Karpas-422 (cell line): Measurements from ENCODE around the gene GNB4. TPM values are rescaled to one million over a fixed set of nuclear protein-coding genes. Genes with fewer than 3 reads are reported as not detected.

Experiments
- DNase-seq: peaks from one replicate; pipeline ENCODE4 v3.0.0-alpha.2; 2015
- H2AFZ ChIP-seq: fragments of 200-600 bp; sonication (generic); 2 replicates; pipeline ENCODE4 v1.6.1; 2014; ENCODE audit warnings: antibody characterized with exemption, low read length, mixed read lengths
- H3K27ac ChIP-seq: fragments of 200-600 bp; sonication (generic); 2 replicates; pipeline ENCODE4 v1.5.1; 2014; ENCODE audit warnings: mild to moderate bottlenecking, low read length, moderate library complexity
- H3K27me3 ChIP-seq: fragments of 200-600 bp; sonication (generic); 2 replicates; pipeline ENCODE4 v1.6.1; 2014; ENCODE audit warnings: low read length, mixed read lengths
- H3K36me3 ChIP-seq: fragments of 200-600 bp; sonication (generic); 2 replicates; pipeline ENCODE4 v1.6.1; 2014; ENCODE audit warnings: low read length, mixed read lengths; ENCODE audit not compliant: insufficient read depth
- H3K4me1 ChIP-seq: fragments of 200-600 bp; sonication (generic); 2 replicates; pipeline ENCODE4 v1.6.1; 2014; ENCODE audit warnings: mild to moderate bottlenecking, low read length, mixed read lengths
- H3K4me2 ChIP-seq: fragments of 200-600 bp; sonication (generic); 2 replicates; pipeline ENCODE4 v1.6.1; 2014; ENCODE audit warnings: low read length, low read depth, mild to moderate bottlenecking; ENCODE audit not compliant: poor library complexity, severe bottlenecking
- H3K4me3 ChIP-seq: fragments of 200-600 bp; sonication (generic); 2 replicates; pipeline ENCODE4 v1.5.1; 2014; ENCODE audit warnings: mild to moderate bottlenecking, antibody characterized with exemption, low read length, mixed read lengths
- H3K79me2 ChIP-seq: fragments of 200-600 bp; sonication (generic); 2 replicates; pipeline ENCODE4 v1.6.1; 2014; ENCODE audit warnings: mild to moderate bottlenecking, low read length, mixed read lengths
- H3K9ac ChIP-seq: fragments of 200-600 bp; sonication (generic); 2 replicates; pipeline ENCODE4 v1.6.0; 2014; ENCODE audit warnings: low read length
- H3K9me2 ChIP-seq: fragments of 200-600 bp; sonication (generic), shearing (Covaris generic); replicated peaks from 2 replicates; pipeline ENCODE4 v1.6.0; 2014; ENCODE audit warnings: mild to moderate bottlenecking, low read length, moderate library complexity; ENCODE audit not compliant: insufficient read depth
- H3K9me3 ChIP-seq: fragments of 300-700, 200-600 bp; sonication (generic); 2 replicates; pipeline ENCODE4 v1.6.1; 2014; ENCODE audit warnings: low read length, mixed read lengths
- H4K20me1 ChIP-seq: fragments of 200-600 bp; sonication (generic); 2 replicates; pipeline ENCODE4 v1.6.1; 2014; ENCODE audit warnings: mild to moderate bottlenecking, antibody characterized with exemption, low read length, low read depth; ENCODE audit not compliant: insufficient read depth
- total RNA-seq: library from RNA; depleted of rRNA; stranded (reverse); fragments of >200 nt; shearing (Covaris generic); gene quantifications from 2 replicates; pipeline ENCODE4 v1.2.3, GENCODE V29; 2014; ENCODE audit warnings: low replicate concordance

GNB4 gene
- total RNA-seq, 1 experiment from 2014 or later: 0.78 TPM

DNA sequence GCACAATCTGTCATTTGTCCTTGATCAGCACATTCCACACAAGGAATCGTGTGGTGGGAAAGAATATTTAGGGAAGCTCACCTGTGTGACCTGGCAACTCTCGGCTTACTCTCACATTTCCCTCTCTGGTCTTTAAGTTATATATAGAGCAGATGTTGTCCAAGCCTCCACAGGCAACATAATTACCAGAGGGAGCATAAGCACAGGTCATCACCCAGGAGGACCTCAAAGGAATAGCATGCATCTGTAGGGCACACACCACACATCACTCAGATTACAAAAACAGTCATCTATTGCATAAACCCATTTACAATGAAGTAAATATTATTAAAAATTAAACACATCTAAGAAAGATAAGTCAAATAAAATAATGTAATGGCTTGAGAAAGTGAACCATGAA, 36.5 kb downstream of the GNB4 start:
- Histone ChIP-seq H2AFZ (no peak overlapping the region), H3K9me2 (no peaks in the 10 kb centered on the region), H3K9ac (no peak overlapping the region), H3K36me3 (no peaks in the 10 kb centered on the region), H3K27ac (no peak overlapping the region), H3K4me1 (no peaks in the 10 kb centered on the region), H3K79me2 (no peaks in the 10 kb centered on the region), H3K4me2 (no peak overlapping the region), H4K20me1 (no peaks in the 10 kb centered on the region), H3K27me3 (no peaks in the 10 kb centered on the region), H3K4me3 (no peak overlapping the region), H3K9me3 (no peaks in the 10 kb centered on the region)
- no peak for DNase-seq

DNA sequence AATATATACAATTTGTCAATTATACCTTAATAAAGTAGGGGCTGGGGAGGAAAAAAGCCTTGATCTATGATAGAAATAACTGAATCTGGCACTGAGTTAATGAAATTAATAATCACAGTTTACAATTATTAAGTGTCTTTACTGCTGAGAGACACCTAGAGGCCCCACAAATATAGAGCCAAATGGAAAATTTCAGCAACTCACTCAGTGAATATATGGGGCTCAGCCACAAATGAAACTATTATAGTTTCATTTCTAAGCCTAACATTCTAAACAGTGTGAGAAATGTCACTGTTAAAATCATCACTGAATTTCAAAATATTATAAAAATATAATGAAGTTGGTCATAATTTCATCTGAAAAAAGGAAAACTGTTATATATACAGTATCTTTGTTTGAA, 40.3 kb downstream of the GNB4 start:
- H3K9me3 ChIP-seq: no peaks in the 10 kb centered on the region
- DNase-seq: no peak
- no peaks in the 10 kb centered on the region for H3K27me3 ChIP-seq
- H3K9me2 ChIP-seq: no peaks in the 10 kb centered on the region
- H3K36me3 ChIP-seq: no peaks in the 10 kb centered on the region
- no peak overlapping the region for H3K4me3 ChIP-seq
- H3K4me1 ChIP-seq: no peaks in the 10 kb centered on the region
- no peak overlapping the region for H3K27ac ChIP-seq
- H2AFZ ChIP-seq: no peak overlapping the region
- H3K9ac ChIP-seq: no peak overlapping the region
- H3K79me2 ChIP-seq: no peaks in the 10 kb centered on the region
- H4K20me1 ChIP-seq: no peaks in the 10 kb centered on the region
- H3K4me2 ChIP-seq: no peak overlapping the region

DNA sequence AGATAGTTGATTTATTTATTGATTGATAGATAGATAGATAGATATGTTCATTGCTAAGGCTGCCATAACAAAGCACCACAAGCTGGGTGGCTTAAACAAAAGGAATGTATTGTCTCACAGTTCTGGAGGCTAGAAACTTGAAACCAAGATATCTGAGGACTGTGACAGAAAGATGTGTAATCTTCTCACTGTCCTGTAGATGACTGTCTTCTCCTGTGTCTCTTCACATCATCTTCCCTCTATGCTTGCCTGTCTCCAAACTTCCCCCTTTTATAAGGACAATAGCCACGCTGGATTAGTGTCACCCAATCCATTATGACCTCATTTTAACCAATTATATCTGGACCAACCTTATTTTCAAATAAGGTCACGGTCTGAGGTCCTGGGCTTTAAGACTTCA, 40.9 kb downstream of the GNB4 start:
- no peaks in the 10 kb centered on the region for H3K36me3 ChIP-seq

DNA sequence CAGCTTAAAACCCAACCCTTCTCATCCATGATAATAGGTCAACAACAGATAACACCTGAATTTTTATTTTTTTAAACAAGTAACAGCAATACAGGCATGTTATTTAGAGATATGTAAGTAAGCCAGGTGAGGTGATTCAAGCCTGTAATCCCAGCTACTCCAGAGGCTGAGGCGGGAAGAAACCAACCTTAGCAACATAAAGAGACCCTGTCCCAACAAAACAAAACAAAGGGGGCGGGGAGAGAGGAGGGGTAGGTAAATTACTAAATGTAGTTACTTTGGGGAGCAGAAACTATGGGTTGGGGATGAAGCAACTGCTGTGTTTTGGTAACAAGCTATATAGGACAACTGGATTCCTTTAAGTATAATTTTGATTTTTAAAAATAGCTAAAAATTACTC, 47.0 kb downstream of the GNB4 start:
- peaks cover 3% of the 10 kb centered on the region; the same call in 1 of the 2 replicates for H3K36me3 ChIP-seq
- H3K27me3 ChIP-seq: no peaks in the 10 kb centered on the region
- no peaks in the 10 kb centered on the region for H3K9me2 ChIP-seq
- no peak overlapping the region for H2AFZ ChIP-seq
- no peak overlapping the region for H3K4me3 ChIP-seq
- no peak overlapping the region for H3K9ac ChIP-seq
- DNase-seq: no peak
- no peaks in the 10 kb centered on the region for H4K20me1 ChIP-seq
- no peaks in the 10 kb centered on the region for H3K9me3 ChIP-seq
- H3K79me2 ChIP-seq: no peaks in the 10 kb centered on the region
- no peak overlapping the region for H3K27ac ChIP-seq
- H3K4me2 ChIP-seq: no peak overlapping the region
- H3K4me1 ChIP-seq: no peaks in the 10 kb centered on the region

More for the DNA sequence above, 40.9 kb downstream of the GNB4 start:
- no peaks in the 10 kb centered on the region for H3K27me3 ChIP-seq
- no peak overlapping the region for H3K9ac ChIP-seq
- H3K4me1 ChIP-seq: no peaks in the 10 kb centered on the region
- H3K9me2 ChIP-seq: no peaks in the 10 kb centered on the region
- no peak overlapping the region for H3K27ac ChIP-seq
- H3K4me2 ChIP-seq: no peak overlapping the region
- no peak for DNase-seq
- no peak overlapping the region for H3K4me3 ChIP-seq
- H4K20me1 ChIP-seq: no peaks in the 10 kb centered on the region
- H3K9me3 ChIP-seq: no peaks in the 10 kb centered on the region
- no peaks in the 10 kb centered on the region for H3K79me2 ChIP-seq
- no peak overlapping the region for H2AFZ ChIP-seq

DNA sequence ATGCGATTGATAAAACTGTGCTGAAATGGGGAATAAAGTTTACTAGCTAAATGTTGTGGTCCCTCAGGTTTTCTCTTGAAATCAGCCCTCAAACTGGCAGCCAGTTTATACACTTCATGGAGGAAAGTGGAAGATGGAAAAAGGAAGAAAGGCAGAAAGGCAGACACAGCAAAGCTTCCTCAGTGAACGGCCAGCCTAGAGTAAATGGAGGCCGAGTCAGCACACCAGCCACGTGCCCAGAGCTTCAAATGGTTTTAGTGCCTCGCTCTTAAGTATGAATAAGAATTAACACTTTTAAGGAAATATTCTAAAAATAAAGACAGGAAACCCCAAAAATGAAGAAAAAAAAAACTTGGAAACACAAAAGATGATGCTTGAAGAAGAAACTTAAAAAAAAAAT, 48.3 kb downstream of the GNB4 start:
- Histone ChIP-seq H3K9me2 (no peaks in the 10 kb centered on the region), H3K9me3 (no peaks in the 10 kb centered on the region), H3K4me2 (no peak overlapping the region), H3K4me3 (no peak overlapping the region), H3K4me1 (no peaks in the 10 kb centered on the region), H3K79me2 (no peaks in the 10 kb centered on the region), H4K20me1 (no peaks in the 10 kb centered on the region), H3K27me3 (no peaks in the 10 kb centered on the region), H3K36me3 (peaks cover 3% of the 10 kb centered on the region; the same call in 1 of the 2 replicates), H3K9ac (no peak overlapping the region), H2AFZ (no peak overlapping the region), H3K27ac (no peak overlapping the region)
- no peak for DNase-seq

DNA sequence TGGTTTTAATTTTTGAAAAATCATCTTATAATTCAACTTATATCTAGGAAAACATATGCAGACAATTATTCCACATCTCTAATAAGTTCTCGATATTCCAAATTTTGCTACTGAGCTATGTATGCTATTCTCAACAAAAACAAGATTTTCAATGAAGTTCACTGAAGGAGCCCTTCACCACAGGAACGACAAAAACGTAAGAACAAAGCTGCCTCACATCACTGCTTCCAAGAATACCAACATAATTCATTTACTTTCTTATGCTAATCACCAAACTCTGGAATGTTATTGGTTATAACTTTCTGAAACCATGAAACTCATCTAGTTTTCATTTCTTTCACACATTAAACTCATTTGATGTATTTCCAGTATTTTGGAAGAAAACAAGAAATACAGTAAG, 49.7 kb downstream of the GNB4 start:
- no peak overlapping the region for H3K4me3 ChIP-seq
- no peaks in the 10 kb centered on the region for H3K9me2 ChIP-seq
- no peaks in the 10 kb centered on the region for H4K20me1 ChIP-seq
- no peaks in the 10 kb centered on the region for H3K79me2 ChIP-seq
- H3K9me3 ChIP-seq: no peaks in the 10 kb centered on the region
- H3K4me1 ChIP-seq: no peaks in the 10 kb centered on the region
- no peaks in the 10 kb centered on the region for H3K27me3 ChIP-seq
- H3K36me3 ChIP-seq: peaks cover 3% of the 10 kb centered on the region; the same call in 1 of the 2 replicates
- DNase-seq: no peak
- H3K27ac ChIP-seq: no peak overlapping the region
- H3K9ac ChIP-seq: no peak overlapping the region
- H3K4me2 ChIP-seq: no peak overlapping the region
- H2AFZ ChIP-seq: no peak overlapping the region

DNA sequence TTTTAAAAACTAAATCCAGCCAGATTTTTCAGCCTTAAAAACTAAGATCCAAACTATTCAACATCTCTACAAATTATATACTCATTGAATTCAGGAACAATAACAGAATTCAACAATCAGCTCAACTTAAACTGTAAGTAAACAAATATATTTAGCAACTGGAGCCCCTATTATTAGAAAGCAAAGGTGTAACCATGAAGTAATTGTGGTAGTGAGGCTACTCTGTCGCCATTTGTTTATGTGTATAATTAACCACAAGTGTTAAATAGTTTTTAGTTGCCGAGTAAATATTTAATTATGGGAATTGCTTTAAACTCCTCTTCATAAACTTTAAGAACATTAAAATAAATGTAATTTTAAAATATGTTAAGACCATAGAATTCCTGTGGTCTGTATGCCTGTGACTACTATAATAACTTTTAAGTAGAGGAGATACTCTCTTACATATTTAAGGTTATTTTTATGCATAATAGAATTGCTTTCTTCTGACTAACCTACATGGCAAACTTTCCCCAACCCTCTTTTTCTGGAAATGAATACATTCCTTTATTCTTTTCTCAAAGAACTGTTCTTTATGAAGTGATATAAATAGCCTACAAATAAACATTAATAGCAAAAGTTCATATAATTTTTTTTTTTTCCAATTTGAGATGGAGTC, 52.6 kb downstream of the GNB4 start:
- no peak for DNase-seq
- Histone ChIP-seq H3K4me2 (no peak overlapping the region), H3K9ac (no peak overlapping the region), H3K27me3 (no peaks in the 10 kb centered on the region), H2AFZ (no peak overlapping the region), H3K4me3 (no peak overlapping the region), H3K9me3 (no peaks in the 10 kb centered on the region), H4K20me1 (no peaks in the 10 kb centered on the region), H3K9me2 (no peaks in the 10 kb centered on the region), H3K27ac (no peak overlapping the region), H3K36me3 (peaks cover 12% of the 10 kb centered on the region; the same call in 1 of the 2 replicates), H3K4me1 (no peaks in the 10 kb centered on the region), H3K79me2 (no peaks in the 10 kb centered on the region)

DNA sequence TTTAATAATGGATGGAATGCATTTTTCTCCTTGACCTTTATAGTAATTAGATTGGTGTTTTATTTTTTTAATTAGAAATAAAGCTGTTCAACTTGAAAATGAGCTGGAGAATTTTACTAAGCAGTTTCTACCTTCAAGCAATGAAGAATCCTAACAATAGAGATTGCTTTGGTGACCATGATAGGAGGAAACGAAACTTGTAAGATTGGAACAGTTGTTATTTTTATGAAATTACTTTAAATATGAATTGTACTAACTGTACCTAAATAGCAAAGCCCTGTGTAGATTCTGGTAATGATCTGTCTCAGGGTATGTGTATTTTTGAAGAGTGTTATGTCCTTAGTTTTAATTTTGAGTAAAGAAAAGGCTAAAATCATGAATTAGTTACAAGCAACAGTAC, 59.4 kb downstream of the GNB4 start:
- no peaks in the 10 kb centered on the region for H4K20me1 ChIP-seq
- no peak overlapping the region for H3K4me3 ChIP-seq
- H3K9me2 ChIP-seq: no peaks in the 10 kb centered on the region
- H3K27ac ChIP-seq: peak overlapping the region; percentile 45; the same call in 1 of the 2 replicates
- H3K36me3 ChIP-seq: peaks cover 51% of the 10 kb centered on the region
- H2AFZ ChIP-seq: no peak overlapping the region
- DNase-seq: no peak
- peaks cover 22% of the 10 kb centered on the region for H3K4me1 ChIP-seq
- no peaks in the 10 kb centered on the region for H3K27me3 ChIP-seq
- no peak overlapping the region for H3K9ac ChIP-seq
- H3K79me2 ChIP-seq: peaks cover 4% of the 10 kb centered on the region
- peak overlapping the region; percentile 49 for H3K4me2 ChIP-seq
- H3K9me3 ChIP-seq: no peaks in the 10 kb centered on the region
